ENCODE data around the gene FGFR3. TPM values are rescaled to one million over a fixed set of nuclear protein-coding genes. Genes with fewer than 3 reads are reported as not detected.

Gene FGFR3
- total RNA-seq, 1 experiment from 2014 or later = 2.4 TPM

DNA sequence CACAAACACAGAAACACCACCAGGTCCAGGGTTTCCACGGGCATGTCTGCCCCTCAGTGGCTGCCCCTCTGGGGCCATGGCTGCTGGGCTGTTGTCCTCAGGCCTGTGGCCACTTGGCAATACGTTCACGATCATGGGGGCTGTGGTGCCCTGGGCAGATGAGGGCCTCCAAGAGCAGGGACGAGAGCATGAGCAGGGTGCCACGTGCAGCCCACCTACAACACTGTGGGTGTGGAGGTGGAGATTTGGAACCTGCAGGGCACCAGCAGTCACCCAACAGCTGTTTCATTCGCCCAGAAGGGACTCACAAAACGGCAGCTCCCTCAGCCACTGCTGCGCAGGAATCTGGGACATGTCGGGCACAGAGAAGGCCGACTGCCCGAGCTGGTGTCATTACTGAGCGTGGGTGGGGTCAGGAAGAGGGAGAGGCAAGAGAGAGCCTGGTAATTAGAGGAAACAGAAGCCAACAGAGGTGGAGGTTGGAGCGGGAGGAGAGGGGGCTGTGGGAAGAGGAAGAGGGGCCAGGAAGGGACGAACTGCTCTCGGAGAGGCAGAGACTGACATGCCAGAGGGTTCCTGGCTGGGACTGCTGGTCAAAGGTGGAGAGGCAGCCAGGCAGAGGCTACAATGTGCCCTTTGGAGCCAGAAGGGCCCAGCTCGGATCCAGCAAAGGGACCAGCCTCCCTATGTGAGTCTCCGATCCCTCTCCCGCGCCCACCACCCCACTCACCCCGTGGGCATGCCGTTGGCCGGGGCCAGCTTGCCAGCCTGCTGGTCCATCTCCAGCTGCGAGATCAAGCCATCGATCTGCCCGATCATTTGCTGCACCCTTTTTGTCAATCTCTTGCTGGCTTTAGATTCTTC is 23.1 kb downstream of the FGFR3 start:
- H3K36me3 ChIP-seq = peaks cover 48% of the 10 kb centered on the region
- no peaks in the 10 kb centered on the region for H3K9me3 ChIP-seq (replicated peaks)
- no peaks in the 10 kb centered on the region for H3K27me3 ChIP-seq
- no peaks in the 10 kb centered on the region for H3K4me1 ChIP-seq
- DNase-seq = no peak
- no peak overlapping the region for H3K27ac ChIP-seq
- no peak overlapping the region for H3K4me3 ChIP-seq

DNA sequence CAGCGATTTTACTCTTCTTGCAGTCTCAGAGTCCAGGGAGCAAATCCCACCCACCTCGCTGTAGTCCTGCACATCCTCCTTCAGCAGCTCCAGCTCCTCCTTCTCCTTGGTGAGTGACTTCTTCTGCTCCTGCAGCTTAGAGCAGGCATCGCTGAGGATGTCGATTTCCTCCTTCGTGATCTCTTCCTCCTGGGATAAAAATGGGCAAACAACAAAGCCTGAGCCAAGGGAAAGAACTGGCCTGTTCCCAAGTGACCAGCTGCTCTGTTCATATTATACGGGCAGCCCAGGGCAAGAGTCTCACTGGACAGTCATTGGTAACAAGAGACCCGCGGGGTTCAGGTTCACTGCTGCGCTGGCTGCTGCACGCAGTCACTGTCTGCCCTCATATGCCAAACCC is 26.2 kb downstream of the FGFR3 start:
- Histone ChIP-seq H3K4me1 (no peaks in the 10 kb centered on the region), H3K4me3 (no peak overlapping the region), H3K9me3 (replicated peaks) (no peaks in the 10 kb centered on the region), H3K27ac (no peak overlapping the region), H3K27me3 (no peaks in the 10 kb centered on the region), H3K36me3 (peaks cover 58% of the 10 kb centered on the region)
- DNase-seq = no peak

DNA sequence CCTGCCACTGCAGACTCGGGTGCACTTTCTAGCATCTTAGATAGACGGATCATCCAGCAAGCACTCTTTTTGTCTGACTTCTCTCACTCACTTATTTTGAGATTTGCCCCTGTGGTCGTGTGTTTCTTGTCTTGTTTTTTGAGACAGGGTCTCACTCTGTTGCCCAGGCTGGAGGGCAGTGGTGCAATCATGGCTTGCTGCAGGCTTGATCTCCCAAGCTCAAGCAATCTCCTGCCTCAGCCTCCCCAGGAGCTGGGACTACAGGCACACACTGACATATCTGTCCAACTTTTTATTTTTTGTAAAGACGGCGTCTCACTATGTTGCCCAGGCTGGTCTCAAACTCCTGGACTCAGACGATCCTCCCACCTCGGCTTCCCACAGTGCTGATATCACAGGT is 26.7 kb downstream of the FGFR3 start:
- H3K27ac ChIP-seq = no peak overlapping the region

DNA sequence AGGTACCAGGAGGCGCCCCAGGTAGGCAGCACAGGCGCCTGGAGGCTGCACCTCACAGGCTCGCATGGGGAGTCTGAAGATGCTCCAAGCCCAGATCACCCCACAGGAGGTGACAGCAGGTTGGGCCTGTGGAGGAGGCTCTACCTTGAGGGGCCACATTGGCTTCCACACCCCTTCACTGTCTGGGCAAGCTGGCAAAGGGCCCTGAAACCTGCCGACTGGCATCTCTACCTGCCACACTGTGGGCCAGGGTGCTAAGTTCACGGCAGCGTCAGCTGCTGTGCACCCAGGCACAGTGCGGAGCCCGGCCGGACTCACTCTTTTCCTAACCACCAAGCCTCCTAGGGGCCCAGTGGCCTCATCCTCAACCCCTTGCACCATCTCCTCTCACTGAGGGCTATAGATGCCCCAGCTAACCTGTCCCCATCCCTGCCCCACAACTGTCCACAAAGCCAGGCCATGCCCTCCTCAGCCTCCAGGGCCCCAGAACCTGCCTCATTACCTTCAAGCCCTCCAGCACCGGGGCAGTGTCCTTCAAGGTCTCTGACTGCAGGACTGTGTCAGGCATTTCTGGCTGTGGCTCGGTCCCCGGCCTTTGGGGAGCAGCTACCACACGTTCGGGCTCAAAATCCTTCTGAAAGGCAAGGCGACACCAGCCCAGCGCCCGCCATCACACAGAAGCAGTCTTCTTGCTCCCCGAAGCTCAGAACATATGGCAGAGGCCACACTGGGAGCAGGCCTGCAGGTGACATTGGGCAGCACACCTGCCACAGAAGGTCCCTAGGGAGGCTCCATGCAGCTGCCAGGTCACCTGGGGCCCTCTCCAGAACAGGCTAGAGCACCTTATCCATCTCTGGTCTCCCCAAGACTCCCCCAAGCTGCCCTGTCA is 28.8 kb downstream of the FGFR3 start:
- Histone ChIP-seq H3K27ac (no peak overlapping the region), H3K4me1 (no peaks in the 10 kb centered on the region), H3K4me3 (no peak overlapping the region), H3K36me3 (peaks cover 57% of the 10 kb centered on the region), H3K27me3 (no peaks in the 10 kb centered on the region), H3K9me3 (replicated peaks) (no peaks in the 10 kb centered on the region)
- DNase-seq = no peak

More for the DNA sequence above, 26.7 kb downstream of the FGFR3 start:
- Histone ChIP-seq H3K9me3 (replicated peaks) (no peaks in the 10 kb centered on the region), H3K27me3 (no peaks in the 10 kb centered on the region), H3K36me3 (peaks cover 63% of the 10 kb centered on the region), H3K4me3 (no peak overlapping the region), H3K4me1 (no peaks in the 10 kb centered on the region)
- no peak for DNase-seq

DNA sequence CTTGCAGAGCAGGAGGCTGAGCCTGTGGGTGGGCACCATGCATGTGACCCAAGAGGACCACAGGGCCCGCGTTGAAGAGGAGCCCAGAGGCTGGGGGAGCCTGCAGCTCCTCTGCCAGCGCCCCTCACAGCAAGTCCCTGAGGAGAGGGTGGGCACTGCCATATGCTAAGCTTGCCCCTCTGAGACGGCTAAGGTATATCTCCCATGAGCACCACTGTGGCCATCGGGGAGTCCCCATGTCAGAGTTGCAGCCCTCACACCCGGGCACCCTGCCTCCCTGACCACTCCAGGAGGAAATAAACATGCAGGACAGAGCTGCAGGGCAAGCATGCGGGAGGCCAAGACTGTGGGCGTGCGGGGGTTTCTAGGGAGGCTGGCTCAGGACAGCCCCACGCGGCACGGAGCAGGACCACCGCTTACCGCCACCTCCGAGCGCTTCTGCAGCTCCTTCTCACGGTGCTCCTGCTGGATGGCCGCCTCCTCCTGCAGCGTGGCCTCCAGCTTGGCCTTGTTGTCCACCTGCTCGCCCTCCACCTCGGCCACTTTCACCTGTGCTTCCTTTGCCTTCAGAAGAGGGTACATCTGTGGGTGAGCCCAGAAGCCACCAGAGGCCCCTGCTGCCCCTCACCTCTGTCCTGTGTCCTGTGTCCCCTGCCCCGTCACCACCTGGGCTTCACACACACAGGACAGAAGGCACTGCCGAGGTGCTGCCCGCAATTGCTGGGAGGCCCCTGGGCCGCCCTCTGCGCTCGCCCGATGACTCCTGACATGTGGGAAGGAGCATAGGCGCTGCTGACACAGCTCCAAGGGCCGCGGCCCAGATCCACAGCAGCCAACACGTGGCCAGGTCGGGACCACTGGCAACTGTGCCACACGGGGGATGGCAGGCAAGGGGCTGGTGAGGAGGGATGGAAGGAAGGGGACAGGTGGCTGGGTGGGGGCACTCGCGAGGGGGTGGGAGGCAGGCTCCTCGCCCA is 29.8 kb downstream of the FGFR3 start:
- Histone ChIP-seq H3K4me1 (no peaks in the 10 kb centered on the region), H3K4me3 (no peak overlapping the region), H3K27ac (no peak overlapping the region), H3K36me3 (peaks cover 52% of the 10 kb centered on the region), H3K9me3 (replicated peaks) (no peaks in the 10 kb centered on the region), H3K27me3 (no peaks in the 10 kb centered on the region)
- no peak for DNase-seq

DNA sequence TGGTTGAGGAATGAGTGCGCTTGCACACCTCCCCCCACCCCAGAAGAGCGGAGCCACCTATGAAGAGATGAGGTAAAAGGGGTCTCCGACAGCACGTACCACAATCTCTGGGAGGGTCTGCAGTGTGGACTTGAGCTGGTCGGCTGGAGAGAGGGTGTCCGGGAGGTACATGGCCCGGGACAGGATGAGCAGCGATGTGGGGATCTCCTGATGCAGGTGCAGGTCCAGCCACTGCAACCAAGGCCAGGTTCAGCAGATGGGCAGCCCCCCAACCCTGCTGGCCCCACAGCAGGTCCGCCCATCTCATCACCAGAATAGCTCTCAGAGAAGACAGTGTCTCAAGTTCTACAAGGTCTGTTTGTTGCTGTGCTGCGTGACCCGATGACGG is 30.4 kb downstream of the FGFR3 start:
- Histone ChIP-seq H3K36me3 (peaks cover 45% of the 10 kb centered on the region), H3K4me3 (no peak overlapping the region), H3K27me3 (no peaks in the 10 kb centered on the region), H3K9me3 (replicated peaks) (no peaks in the 10 kb centered on the region), H3K27ac (no peak overlapping the region), H3K4me1 (no peaks in the 10 kb centered on the region)
- DNase-seq = no peak

DNA sequence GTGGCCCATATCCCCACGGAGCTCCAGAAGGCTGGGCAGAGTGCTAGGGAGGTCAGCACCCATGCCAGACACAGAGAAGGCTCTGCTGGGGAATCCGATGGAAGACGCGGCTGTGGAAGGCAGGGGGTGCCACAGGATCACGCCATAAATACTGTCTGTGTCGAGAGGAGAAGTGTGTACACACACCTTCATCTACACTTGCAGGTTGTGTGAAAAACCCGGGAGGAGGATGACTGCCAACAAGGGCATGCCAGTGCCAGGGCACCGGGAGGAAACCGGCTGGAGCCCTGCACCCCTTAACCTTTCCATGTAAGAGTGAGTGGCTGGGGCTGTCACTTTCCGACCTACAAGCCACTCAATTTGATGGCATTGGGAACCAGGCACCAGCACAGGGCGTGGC is 31.7 kb downstream of the FGFR3 start:
- Histone ChIP-seq H3K9me3 (replicated peaks) (no peaks in the 10 kb centered on the region), H3K27me3 (no peaks in the 10 kb centered on the region), H3K4me1 (no peaks in the 10 kb centered on the region), H3K4me3 (no peak overlapping the region), H3K36me3 (peaks cover 41% of the 10 kb centered on the region), H3K27ac (no peak overlapping the region)
- no peak for DNase-seq

DNA sequence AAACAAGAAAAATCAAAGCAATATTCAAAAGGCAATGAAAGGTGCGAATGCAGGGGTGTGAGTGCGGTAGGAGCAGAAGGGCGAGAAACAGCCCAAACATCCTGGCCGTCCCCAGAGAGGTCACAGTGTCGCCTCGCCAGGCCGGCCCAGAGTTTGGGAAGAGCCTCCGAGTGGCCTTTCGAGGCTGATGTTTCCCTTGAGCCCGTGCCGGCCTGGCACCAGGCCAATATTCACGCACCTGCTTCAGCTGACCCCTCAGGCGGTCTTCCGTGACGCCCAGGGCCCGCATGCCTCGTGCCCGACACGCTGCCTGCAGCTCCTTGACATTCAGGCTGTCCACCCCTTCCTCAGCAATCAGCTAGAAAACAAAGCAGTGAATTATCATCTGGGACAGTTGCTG is 32.2 kb downstream of the FGFR3 start:
- DNase-seq = no peak
- H3K27ac ChIP-seq = no peak overlapping the region
- H3K36me3 ChIP-seq = peaks cover 37% of the 10 kb centered on the region
- H3K4me3 ChIP-seq = no peak overlapping the region
- no peaks in the 10 kb centered on the region for H3K27me3 ChIP-seq
- H3K9me3 ChIP-seq (replicated peaks) = no peaks in the 10 kb centered on the region
- H3K4me1 ChIP-seq = no peaks in the 10 kb centered on the region

DNA sequence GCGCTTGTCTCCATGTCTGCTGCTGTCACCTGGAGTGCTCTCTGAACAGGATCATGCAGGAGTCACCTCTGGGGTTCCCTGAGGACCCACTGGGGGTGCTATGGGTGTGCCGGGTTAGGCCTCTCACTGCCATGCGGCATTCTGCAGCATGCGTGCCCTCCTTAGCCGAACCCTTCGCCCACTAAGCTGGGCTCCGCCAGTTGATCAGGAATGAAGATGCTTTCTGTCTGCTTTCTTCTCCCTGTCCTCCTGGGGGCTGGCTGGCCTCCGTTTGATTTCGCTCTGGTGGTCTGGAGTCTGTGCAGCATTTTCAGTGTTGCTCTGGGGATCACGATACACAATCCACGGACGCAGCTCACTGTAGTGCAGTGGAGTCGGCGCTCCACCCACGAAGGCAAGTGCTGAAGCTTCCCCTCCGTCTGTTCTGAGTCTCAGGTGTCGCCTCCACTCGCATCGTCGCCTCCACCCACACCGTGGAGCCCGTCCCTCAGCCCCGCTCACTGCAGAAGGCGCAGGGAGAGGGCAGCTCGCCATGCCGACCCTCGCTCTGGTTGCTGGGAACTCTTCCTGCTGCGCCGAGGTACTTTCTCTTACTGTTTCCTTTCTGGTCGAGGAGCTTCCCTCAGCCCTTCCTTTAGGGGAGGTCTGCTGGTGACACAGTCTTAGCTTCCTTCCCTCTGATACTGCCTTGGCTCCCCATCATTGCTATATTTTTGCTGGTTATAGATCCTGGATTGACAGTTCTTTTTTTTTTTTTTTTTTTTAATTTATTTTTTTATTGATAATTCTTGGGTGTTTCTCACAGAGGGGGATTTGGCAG is 33.6 kb downstream of the FGFR3 start:
- peaks cover 45% of the 10 kb centered on the region for H3K36me3 ChIP-seq
- no peaks in the 10 kb centered on the region for H3K9me3 ChIP-seq (replicated peaks)
- H3K27ac ChIP-seq = no peak overlapping the region
- no peak overlapping the region for H3K4me3 ChIP-seq
- DNase-seq = no peak
- no peaks in the 10 kb centered on the region for H3K27me3 ChIP-seq
- no peaks in the 10 kb centered on the region for H3K4me1 ChIP-seq

DNA sequence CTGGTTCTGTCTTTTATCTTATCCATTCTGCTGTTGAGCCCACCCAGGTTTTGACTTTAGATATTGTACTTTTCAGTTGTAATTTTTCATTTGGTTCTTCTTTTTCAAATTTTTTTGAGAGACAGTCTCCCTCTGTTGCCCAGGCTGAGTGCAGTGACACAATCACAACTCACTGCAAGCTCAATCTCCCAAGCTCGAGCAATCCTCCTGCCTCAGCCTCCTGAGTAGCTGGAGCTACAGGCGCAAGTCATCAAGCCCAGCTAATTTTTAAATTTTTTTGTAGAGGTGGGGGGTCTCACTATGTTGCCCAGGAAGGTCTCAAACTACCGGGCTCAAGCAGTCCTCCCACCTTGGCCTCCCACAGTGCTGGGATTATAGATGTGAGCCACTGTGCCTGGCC is 37.1 kb downstream of the FGFR3 start:
- H3K27me3 ChIP-seq = no peaks in the 10 kb centered on the region
- DNase-seq = no peak
- no peaks in the 10 kb centered on the region for H3K4me1 ChIP-seq
- no peaks in the 10 kb centered on the region for H3K9me3 ChIP-seq (replicated peaks)
- H3K4me3 ChIP-seq = no peak overlapping the region
- peaks cover 46% of the 10 kb centered on the region for H3K36me3 ChIP-seq
- H3K27ac ChIP-seq = no peak overlapping the region

DNA sequence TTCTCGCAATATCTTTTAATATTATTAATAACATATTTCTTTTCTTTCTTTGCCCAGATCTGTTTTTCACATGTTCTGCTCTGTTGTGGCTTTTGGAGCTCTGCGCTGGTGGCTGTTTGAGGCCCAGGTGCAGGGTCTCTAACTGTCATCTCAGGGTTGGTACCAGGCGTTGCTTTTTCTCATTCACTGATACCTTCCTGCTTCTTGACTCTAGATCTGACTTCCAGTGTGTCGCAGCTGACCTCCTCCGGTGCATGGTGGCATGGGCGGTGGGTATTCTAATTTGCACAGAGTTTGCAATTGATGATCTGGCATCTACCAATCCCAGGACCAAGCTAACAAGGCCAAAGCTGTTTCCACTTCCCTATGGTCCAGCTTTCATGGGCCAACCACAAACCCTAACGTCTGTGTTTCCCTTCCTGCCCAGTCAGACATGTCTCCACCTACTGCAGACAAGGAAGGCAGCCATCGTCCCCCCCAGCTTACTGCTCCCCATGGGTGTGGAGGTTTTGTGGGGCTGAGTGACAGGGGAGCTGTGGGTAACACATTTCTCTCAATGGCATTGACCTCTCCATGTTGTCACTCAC is 37.6 kb downstream of the FGFR3 start:
- H3K36me3 ChIP-seq = peaks cover 43% of the 10 kb centered on the region
- no peak overlapping the region for H3K4me3 ChIP-seq
- H3K27me3 ChIP-seq = no peaks in the 10 kb centered on the region
- no peak for DNase-seq
- H3K4me1 ChIP-seq = no peaks in the 10 kb centered on the region
- no peak overlapping the region for H3K27ac ChIP-seq
- H3K9me3 ChIP-seq (replicated peaks) = no peaks in the 10 kb centered on the region

DNA sequence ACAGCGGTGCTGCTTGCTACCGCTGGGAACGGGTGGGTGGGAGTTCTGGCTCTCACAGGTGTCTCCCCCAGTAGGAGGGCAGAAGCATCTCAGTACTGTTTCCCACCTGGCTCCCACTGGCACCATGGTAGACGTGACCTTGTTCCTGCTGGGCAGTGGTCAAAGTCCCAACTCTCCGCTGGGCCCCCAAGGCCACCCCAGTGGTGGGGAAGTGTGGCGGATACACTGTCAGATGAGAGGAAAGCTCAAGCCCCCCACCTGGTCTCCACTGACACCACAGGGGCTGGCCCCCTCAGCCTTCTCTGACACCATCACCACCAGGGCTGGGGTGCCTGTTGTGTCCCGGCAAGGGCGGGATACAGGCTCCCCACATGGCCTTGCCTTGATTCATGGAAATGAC is 38.2 kb downstream of the FGFR3 start:
- DNase-seq = no peak
- Histone ChIP-seq H3K27me3 (no peaks in the 10 kb centered on the region), H3K9me3 (replicated peaks) (no peaks in the 10 kb centered on the region), H3K4me1 (no peaks in the 10 kb centered on the region), H3K27ac (no peak overlapping the region), H3K36me3 (peaks cover 38% of the 10 kb centered on the region), H3K4me3 (no peak overlapping the region)

DNA sequence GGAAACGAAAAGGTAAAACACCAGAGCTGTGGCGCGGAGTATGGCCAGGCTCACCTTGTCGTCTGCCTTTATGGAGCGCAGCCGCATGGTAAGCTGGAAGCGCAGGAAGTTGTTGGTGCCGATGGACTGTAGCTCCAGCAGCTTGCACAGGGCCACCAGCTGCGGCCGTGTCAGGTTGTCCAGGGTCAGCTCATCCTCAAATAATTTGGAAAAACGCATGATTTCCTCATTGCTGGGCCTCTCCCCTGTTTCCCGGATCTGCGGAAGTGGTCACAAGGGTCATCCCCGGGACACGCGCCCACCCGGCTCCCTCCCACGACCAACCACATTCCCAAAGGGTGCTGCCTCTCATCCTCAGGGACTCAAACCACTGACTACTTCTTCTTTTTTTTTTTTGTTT is 39.6 kb downstream of the FGFR3 start:
- DNase-seq = no peak
- no peak overlapping the region for H3K27ac ChIP-seq
- H3K27me3 ChIP-seq = no peaks in the 10 kb centered on the region
- peaks cover 38% of the 10 kb centered on the region for H3K36me3 ChIP-seq
- no peak overlapping the region for H3K4me3 ChIP-seq
- H3K4me1 ChIP-seq = no peaks in the 10 kb centered on the region
- no peaks in the 10 kb centered on the region for H3K9me3 ChIP-seq (replicated peaks)

Measured in SJCRH30 (cell line).